Subcutaneous abdominal adipose tissue (tissue), 5 donors: Measurements from ENCODE around the gene MORN1.

Source experiments
- H3K27ac ChIP-seq: one replicate; pipeline ENCODE4 v1.7.0; 2013; ENCODE audit warnings: low read depth, mild to moderate bottlenecking, inconsistent platforms, low read length, moderate library complexity
- H3K27me3 ChIP-seq, 5 donors: one replicate each; pipeline ENCODE4 v1.7.0; 2013; ENCODE audit warnings: low read length in 5 of 5, inconsistent platforms in 1 of 5; ENCODE audit not compliant: control insufficient read depth in 5 of 5, insufficient read depth in 4 of 5
- H3K36me3 ChIP-seq, 5 donors: one replicate each; pipeline ENCODE4 v1.7.0; 2013; ENCODE audit warnings: low read length in 5 of 5; ENCODE audit not compliant: control insufficient read depth in 5 of 5, insufficient read depth in 5 of 5
- H3K4me1 ChIP-seq, 5 donors: one replicate each; pipeline ENCODE4 v1.7.0; 2013; ENCODE audit warnings: low read length in 5 of 5, mild to moderate bottlenecking in 3 of 5, moderate library complexity in 1 of 5; ENCODE audit not compliant: control insufficient read depth in 5 of 5, insufficient read depth in 5 of 5
- H3K4me3 ChIP-seq, 5 donors: one replicate each; pipeline ENCODE4 v1.7.0; 2013; ENCODE audit warnings: low read length in 5 of 5, low read depth in 1 of 5
- H3K9ac ChIP-seq, 5 donors: one replicate each; pipeline ENCODE4 v1.7.0; 2013; ENCODE audit warnings: low read length in 5 of 5, mild to moderate bottlenecking in 4 of 5, moderate library complexity in 3 of 5
- H3K9me3 ChIP-seq, 5 donors: one replicate each; pipeline ENCODE4 v1.7.0; 2013; ENCODE audit warnings: low read length in 5 of 5; ENCODE audit not compliant: control insufficient read depth in 5 of 5
- donor health status: healthy.
- donor health status: healthy.
- donor health status: healthy.
- donor health status: healthy.
- donor health status: healthy.

Gene MORN1

GRCh38 chr1:2399890-2400575 is 8.7 kb upstream of the MORN1 start:
- Histone ChIP-seq H3K36me3 (peaks cover 3 to 93% (median 86%) of the 10 kb centered on the region in 5 donors), H3K9me3 (peaks cover 0 to 2% (median 0%) of the 10 kb centered on the region in 5 donors), H3K4me1 (peaks cover 0 to 24% (median 12%) of the 10 kb centered on the region in 5 donors), H3K4me3 (no peak overlapping the region), H3K27ac (no peak overlapping the region), H3K27me3 (peaks cover 0 to 5% (median 0%) of the 10 kb centered on the region in 5 donors), H3K9ac (peak overlapping the region in 2 of 5 donors; percentile 10 to 49)

GRCh38 chr1:2398871-2399270 is 7.5 kb upstream of the MORN1 start:
- H3K27me3 ChIP-seq: peaks cover 0 to 5% (median 0%) of the 10 kb centered on the region in 5 donors
- H3K9ac ChIP-seq: peak overlapping the region in 1 of 5 donors; percentile 49
- H3K9me3 ChIP-seq: peaks cover 0 to 2% (median 0%) of the 10 kb centered on the region in 5 donors
- peaks cover 3 to 92% (median 79%) of the 10 kb centered on the region in 5 donors for H3K36me3 ChIP-seq
- no peak overlapping the region for H3K4me3 ChIP-seq
- H3K27ac ChIP-seq: no peak overlapping the region
- H3K4me1 ChIP-seq: peaks cover 4 to 33% (median 19%) of the 10 kb centered on the region in 5 donors

GRCh38 chr1:2397007-2397679 is 5.8 kb upstream of the MORN1 start:
- Histone ChIP-seq H3K9ac (no peak overlapping the region), H3K27me3 (peaks cover 0 to 5% (median 0%) of the 10 kb centered on the region in 5 donors), H3K9me3 (peaks cover 0 to 2% (median 0%) of the 10 kb centered on the region in 5 donors), H3K4me3 (no peak overlapping the region), H3K4me1 (peaks cover 20 to 51% (median 36%) of the 10 kb centered on the region in 5 donors), H3K36me3 (peaks cover 3 to 84% (median 71%) of the 10 kb centered on the region in 5 donors), H3K27ac (no peak overlapping the region)

- peaks cover 3 to 77% (median 64%) of the 10 kb centered on the region in 5 donors for H3K36me3 ChIP-seq
- peaks cover 0 to 5% (median 0%) of the 10 kb centered on the region in 5 donors for H3K27me3 ChIP-seq
- H3K4me1 ChIP-seq: peaks cover 20 to 51% (median 37%) of the 10 kb centered on the region in 5 donors
- H3K27ac ChIP-seq: no peak overlapping the region
- peaks cover 0 to 2% (median 0%) of the 10 kb centered on the region in 5 donors for H3K9me3 ChIP-seq
- no peak overlapping the region for H3K9ac ChIP-seq
- H3K4me3 ChIP-seq: no peak overlapping the region
These were observed 5.1 kb upstream of the MORN1 start for GRCh38 chr1:2396476-2396875.

- H3K27ac ChIP-seq: no peak overlapping the region
- H3K36me3 ChIP-seq: peaks cover 3 to 75% (median 63%) of the 10 kb centered on the region in 5 donors
- peak overlapping the region in 1 of 5 donors; percentile 82 for H3K9ac ChIP-seq
- no peak overlapping the region for H3K4me3 ChIP-seq
- H3K27me3 ChIP-seq: peaks cover 0 to 5% (median 0%) of the 10 kb centered on the region in 5 donors
- H3K4me1 ChIP-seq: peaks cover 20 to 54% (median 39%) of the 10 kb centered on the region in 5 donors
- H3K9me3 ChIP-seq: peaks cover 0 to 2% (median 0%) of the 10 kb centered on the region in 5 donors
These were observed 4.7 kb upstream of the MORN1 start for GRCh38 chr1:2396059-2396458.

GRCh38 chr1:2395245-2395644 is 3.9 kb upstream of the MORN1 start:
- H3K4me1 ChIP-seq: peaks cover 20 to 62% (median 48%) of the 10 kb centered on the region in 5 donors
- peaks cover 0 to 2% (median 0%) of the 10 kb centered on the region in 5 donors for H3K9me3 ChIP-seq
- peak overlapping the region in 1 of 5 donors; percentile 82 for H3K9ac ChIP-seq
- no peak overlapping the region for H3K27ac ChIP-seq
- peaks cover 0 to 5% (median 0%) of the 10 kb centered on the region in 5 donors for H3K27me3 ChIP-seq
- H3K36me3 ChIP-seq: peaks cover 0 to 68% (median 56%) of the 10 kb centered on the region in 5 donors
- H3K4me3 ChIP-seq: no peak overlapping the region

GRCh38 chr1:2394761-2395160 is 3.4 kb upstream of the MORN1 start:
- H3K4me3 ChIP-seq: no peak overlapping the region
- H3K27me3 ChIP-seq: peaks cover 0 to 5% (median 0%) of the 10 kb centered on the region in 5 donors
- H3K36me3 ChIP-seq: peaks cover 0 to 63% (median 51%) of the 10 kb centered on the region in 5 donors
- peak overlapping the region in 1 of 5 donors; percentile 82 for H3K9ac ChIP-seq
- H3K9me3 ChIP-seq: peaks cover 0 to 2% (median 0%) of the 10 kb centered on the region in 5 donors
- H3K4me1 ChIP-seq: peaks cover 20 to 63% (median 50%) of the 10 kb centered on the region in 5 donors
- no peak overlapping the region for H3K27ac ChIP-seq

- Histone ChIP-seq H3K27ac (no peak overlapping the region), H3K4me1 (peaks cover 20 to 58% (median 46%) of the 10 kb centered on the region in 5 donors), H3K9ac (peak overlapping the region in 1 of 5 donors; percentile 29), H3K36me3 (peaks cover 0 to 58% (median 45%) of the 10 kb centered on the region in 5 donors), H3K9me3 (peaks cover 0 to 2% (median 0%) of the 10 kb centered on the region in 5 donors), H3K4me3 (no peak overlapping the region), H3K27me3 (peaks cover 0 to 5% (median 0%) of the 10 kb centered on the region in 5 donors)
These were observed 2.9 kb upstream of the MORN1 start for GRCh38 chr1:2394220-2394619.

- peaks cover 0 to 5% (median 0%) of the 10 kb centered on the region in 5 donors for H3K27me3 ChIP-seq
- H3K9ac ChIP-seq: peak overlapping the region in 4 of 5 donors; percentile 26 to 88 (median 67)
- peaks cover 16 to 51% (median 39%) of the 10 kb centered on the region in 5 donors for H3K4me1 ChIP-seq
- no peak overlapping the region for H3K4me3 ChIP-seq
- H3K9me3 ChIP-seq: peaks cover 0 to 2% (median 0%) of the 10 kb centered on the region in 5 donors
- peaks cover 0 to 51% (median 39%) of the 10 kb centered on the region in 5 donors for H3K36me3 ChIP-seq
- peak overlapping the region; percentile 55 for H3K27ac ChIP-seq
These were observed 2.1 kb upstream of the MORN1 start for GRCh38 chr1:2393471-2393877.
